GM12872 (cell line): ENCODE data around the gene LCT.
A peak's percentile ranks its signal among the peaks of the same experiment; 100 is the strongest.

Experiments used
- TF ChIP-seq, protein P1 (sequence below): IDR thresholded peaks from 3 replicates; pipeline ENCODE4 v1.5.1; 2011; ENCODE audit warnings: low read depth, mild to moderate bottlenecking, low read length, moderate library complexity; ENCODE audit not compliant: insufficient read depth

The LCT gene

DNA sequence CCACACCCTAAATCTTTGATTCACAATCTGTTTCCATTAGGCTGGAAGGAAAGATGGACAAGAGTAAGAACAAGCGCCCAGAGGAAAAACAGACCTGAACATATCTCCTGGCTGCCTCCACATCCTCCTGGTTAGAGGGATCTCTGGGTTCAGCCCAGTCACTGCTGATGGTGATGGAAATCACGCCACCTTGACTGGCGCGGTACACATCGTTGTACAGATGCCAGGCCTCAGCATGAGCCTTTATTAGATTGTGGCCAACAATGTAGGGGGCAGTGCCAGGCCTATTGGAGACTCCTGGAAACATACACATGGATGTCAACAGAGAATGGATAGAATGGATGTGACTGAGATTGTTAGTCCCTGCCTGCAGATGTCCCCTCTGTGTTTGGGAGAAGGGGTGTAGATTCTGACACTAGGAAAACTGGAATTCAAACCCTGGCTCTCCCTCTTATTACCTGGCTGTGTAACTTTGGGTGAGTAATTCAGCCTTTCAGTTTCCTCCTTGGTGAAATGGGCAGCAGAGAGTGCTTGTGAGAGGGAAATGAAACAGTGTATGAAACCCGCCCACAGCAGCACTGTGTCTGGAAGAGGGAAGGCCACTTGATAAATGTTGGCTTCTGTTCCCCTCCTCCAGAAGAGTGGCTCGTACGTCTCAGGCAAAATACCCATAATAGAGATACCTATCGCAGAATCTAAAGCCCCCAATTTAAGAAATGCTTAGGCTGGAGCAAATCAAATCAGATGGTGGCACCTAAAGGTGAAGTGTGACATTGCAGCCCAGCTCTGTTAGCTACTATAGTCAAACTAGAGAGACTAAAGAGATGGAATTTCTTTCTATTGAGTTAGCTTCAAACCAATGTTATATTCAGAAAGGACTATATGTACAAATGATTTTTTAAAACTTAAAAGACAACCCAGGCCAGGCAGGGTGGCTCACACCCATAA lies 36.2 kb downstream of the LCT start:
- TF ChIP-seq, protein P1, sequence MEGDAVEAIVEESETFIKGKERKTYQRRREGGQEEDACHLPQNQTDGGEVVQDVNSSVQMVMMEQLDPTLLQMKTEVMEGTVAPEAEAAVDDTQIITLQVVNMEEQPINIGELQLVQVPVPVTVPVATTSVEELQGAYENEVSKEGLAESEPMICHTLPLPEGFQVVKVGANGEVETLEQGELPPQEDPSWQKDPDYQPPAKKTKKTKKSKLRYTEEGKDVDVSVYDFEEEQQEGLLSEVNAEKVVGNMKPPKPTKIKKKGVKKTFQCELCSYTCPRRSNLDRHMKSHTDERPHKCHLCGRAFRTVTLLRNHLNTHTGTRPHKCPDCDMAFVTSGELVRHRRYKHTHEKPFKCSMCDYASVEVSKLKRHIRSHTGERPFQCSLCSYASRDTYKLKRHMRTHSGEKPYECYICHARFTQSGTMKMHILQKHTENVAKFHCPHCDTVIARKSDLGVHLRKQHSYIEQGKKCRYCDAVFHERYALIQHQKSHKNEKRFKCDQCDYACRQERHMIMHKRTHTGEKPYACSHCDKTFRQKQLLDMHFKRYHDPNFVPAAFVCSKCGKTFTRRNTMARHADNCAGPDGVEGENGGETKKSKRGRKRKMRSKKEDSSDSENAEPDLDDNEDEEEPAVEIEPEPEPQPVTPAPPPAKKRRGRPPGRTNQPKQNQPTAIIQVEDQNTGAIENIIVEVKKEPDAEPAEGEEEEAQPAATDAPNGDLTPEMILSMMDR, result peak; percentile 29; the same call in 1 of the 3 replicates

DNA sequence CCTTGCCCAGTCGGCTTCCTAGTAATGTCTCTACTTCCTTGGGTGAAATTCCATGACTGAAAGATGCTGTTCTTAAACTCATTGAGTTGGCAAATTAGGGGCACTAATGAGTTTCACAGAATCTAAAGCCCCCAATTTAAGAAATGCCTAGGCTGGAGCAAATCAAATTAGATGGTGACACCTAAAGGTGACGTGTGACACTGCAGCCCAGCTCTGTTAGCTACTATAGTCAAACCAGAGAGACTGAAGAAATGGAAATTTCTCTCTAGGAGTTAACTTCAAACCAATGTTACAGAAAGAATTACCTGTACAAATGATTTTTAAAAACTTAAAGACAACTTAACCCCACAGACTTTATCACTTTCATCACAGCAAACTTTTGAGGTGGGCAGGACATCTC lies 37.2 kb downstream of the LCT start:
- TF ChIP-seq, protein P1, result peak; percentile 37; the same call in 1 of the 3 replicates

DNA sequence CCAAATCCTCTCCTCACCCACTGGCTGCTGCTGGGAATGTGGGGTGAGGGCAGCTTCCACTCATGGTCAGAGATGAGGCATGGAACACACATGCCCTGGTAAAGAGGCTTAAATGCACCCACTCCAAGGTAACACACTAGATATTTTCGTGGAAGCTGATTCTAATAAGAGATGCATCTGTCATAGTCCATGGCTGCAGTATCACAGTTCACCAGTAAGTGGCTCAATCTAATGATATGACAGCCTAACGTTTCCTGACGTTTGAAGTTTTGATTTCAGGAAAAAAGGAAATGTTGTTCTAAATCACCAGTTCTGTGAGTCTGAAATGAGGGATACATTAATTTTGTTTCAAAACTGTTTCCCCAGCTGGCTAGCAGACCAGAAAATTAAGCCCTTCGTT lies 38.2 kb downstream of the LCT start:
- TF ChIP-seq, protein P1, result peak; percentile 55

- TF ChIP-seq, protein P1, result no peak
Measured at GRCh38 chr2:135798275-135798705, 38.7 kb downstream of the LCT start.

- TF ChIP-seq, protein P1, result peak; percentile 97
Measured at GRCh38 chr2:135797497-135798274, 39.3 kb downstream of the LCT start.

GRCh38 chr2:135796606-135797005 lies 40.4 kb downstream of the LCT start:
- TF ChIP-seq, protein P1, result no peak

GRCh38 chr2:135795641-135796040 lies 41.3 kb downstream of the LCT start:
- TF ChIP-seq, protein P1, result 0 out of 3 replicates have a peak, but pooled peaks have one; percentile 25
